H1 (cell line): Measurements from ENCODE around the gene HTR3D.

ENCODE experiments used
- ATF3 ChIP-seq: IDR thresholded peaks from 2 replicates; pipeline ENCODE4 v1.6.1; 2011; ENCODE audit warnings: low read depth, mild to moderate bottlenecking, low read length; ENCODE audit not compliant: insufficient read depth
- CBX5 ChIP-seq: fragments of 300-800, 300-1000 bp; sonication (generic); IDR thresholded peaks from 2 replicates; pipeline ENCODE4 v1.7.1; 2016; ENCODE audit warnings: antibody characterized with exemption, low read length, low read depth
- CHD1 ChIP-seq: IDR thresholded peaks from 2 replicates; pipeline ENCODE4 v1.6.1; 2012; ENCODE audit warnings: low read depth, low read length, improper control_type of control experiment
- EP300 ChIP-seq, 2 experiments: IDR thresholded peaks; 1 replicate in 1 of 2; 2 replicates in 1 of 2; pipeline ENCODE4 v1.6.1; 2011 to 2012; ENCODE audit warnings: low read depth in 2 of 2, low read length in 2 of 2, mild to moderate bottlenecking in 2 of 2, borderline replicate concordance in 1 of 2, inconsistent platforms in 1 of 2, moderate library complexity in 1 of 2
- EZH2 ChIP-seq: fragments of 200-600 bp; sonication (generic); IDR thresholded peaks from 2 replicates; pipeline ENCODE4 v1.7.1; 2012; ENCODE audit warnings: low read depth, mild to moderate bottlenecking, moderate library complexity, low read length, inconsistent platforms; ENCODE audit not compliant: severe bottlenecking
- GABPA ChIP-seq: IDR thresholded peaks from 2 replicates; pipeline ENCODE4 v1.6.1; 2011; ENCODE audit warnings: mild to moderate bottlenecking, low read length, moderate library complexity, borderline replicate concordance; ENCODE audit not compliant: insufficient read depth
- JUND ChIP-seq: IDR thresholded peaks from 2 replicates; pipeline ENCODE4 v1.6.1; 2011; ENCODE audit warnings: mild to moderate bottlenecking, improper control_type of control experiment, low read length
- MAX ChIP-seq: IDR thresholded peaks from 2 replicates; pipeline ENCODE4 v1.6.1; 2012; ENCODE audit warnings: inconsistent platforms
- PHF8 ChIP-seq: fragments of 200-600 bp; sonication (generic); conservative IDR thresholded peaks from 2 replicates; pipeline ENCODE4 v1.7.1; 2012; ENCODE audit warnings: low read depth, mild to moderate bottlenecking, inconsistent platforms, low read length, moderate library complexity
- POLR2A ChIP-seq, 2 experiments: IDR thresholded peaks; 1 replicate in 1 of 2; 2 replicates in 1 of 2; pipeline ENCODE4 v1.6.1; 2011; ENCODE audit warnings: low read depth in 2 of 2, low read length in 2 of 2, mild to moderate bottlenecking in 2 of 2; ENCODE audit errors: control extremely low read depth in 1 of 2
- RFX5 ChIP-seq: IDR thresholded peaks from 2 replicates; pipeline ENCODE4 v1.6.1; 2011; ENCODE audit warnings: low read depth, low read length, improper control_type of control experiment, borderline replicate concordance
- SIX5 ChIP-seq: IDR thresholded peaks from 2 replicates; pipeline ENCODE4 v1.6.1; 2011; ENCODE audit warnings: mild to moderate bottlenecking, low read depth, low read length
- TF ChIP-seq, protein P1 (sequence below), 3 experiments: IDR thresholded peaks; 1 replicate in 2 of 3; 2 replicates in 1 of 3; pipeline versions ENCODE4 v1.5.1 to v1.6.1; 2011; ENCODE audit warnings: low read length in 3 of 3, mild to moderate bottlenecking in 3 of 3, inconsistent platforms in 2 of 3, low read depth in 1 of 3, moderate library complexity in 1 of 3; ENCODE audit not compliant: insufficient read depth in 1 of 3; ENCODE audit errors: control extremely low read depth in 1 of 3
- TF ChIP-seq, protein P2 (sequence below): IDR thresholded peaks from 2 replicates; pipeline ENCODE4 v1.6.1; 2012; ENCODE audit warnings: low read length, inconsistent platforms

DNA sequence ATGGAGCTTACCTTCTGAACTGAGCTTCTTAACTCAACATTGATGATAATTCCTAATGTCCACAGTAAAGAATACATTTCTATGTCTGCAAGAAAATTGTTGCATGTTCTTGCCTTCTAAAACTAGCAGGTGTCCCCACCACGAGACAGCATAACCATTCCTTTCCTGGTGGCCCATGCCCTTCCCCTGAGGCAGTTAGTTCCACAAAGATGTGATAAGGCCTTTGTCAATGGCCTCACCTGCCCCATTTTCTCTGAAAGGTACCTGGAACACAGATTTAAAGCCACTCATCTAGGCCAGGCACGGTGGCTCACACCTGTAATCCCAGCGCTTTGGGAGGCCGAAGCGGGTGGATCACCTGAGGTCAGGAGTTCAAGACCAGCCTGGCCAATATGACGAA is 44.4 kb downstream of the HTR3D start:
- TF ChIP-seq, protein P1, sequence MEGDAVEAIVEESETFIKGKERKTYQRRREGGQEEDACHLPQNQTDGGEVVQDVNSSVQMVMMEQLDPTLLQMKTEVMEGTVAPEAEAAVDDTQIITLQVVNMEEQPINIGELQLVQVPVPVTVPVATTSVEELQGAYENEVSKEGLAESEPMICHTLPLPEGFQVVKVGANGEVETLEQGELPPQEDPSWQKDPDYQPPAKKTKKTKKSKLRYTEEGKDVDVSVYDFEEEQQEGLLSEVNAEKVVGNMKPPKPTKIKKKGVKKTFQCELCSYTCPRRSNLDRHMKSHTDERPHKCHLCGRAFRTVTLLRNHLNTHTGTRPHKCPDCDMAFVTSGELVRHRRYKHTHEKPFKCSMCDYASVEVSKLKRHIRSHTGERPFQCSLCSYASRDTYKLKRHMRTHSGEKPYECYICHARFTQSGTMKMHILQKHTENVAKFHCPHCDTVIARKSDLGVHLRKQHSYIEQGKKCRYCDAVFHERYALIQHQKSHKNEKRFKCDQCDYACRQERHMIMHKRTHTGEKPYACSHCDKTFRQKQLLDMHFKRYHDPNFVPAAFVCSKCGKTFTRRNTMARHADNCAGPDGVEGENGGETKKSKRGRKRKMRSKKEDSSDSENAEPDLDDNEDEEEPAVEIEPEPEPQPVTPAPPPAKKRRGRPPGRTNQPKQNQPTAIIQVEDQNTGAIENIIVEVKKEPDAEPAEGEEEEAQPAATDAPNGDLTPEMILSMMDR (IDR thresholded peaks at IDR 0.05; ENCODE audit: control extremely low read depth in 1 of 3, insufficient read depth in 1 of 3, low read depth in 1 of 3, low read length in 3 of 3): no peak
- no peak for TF ChIP-seq MAX
- no peak for TF ChIP-seq CBX5
- TF ChIP-seq EZH2: no peak
- no peak for TF ChIP-seq RFX5
- TF ChIP-seq, protein P2, sequence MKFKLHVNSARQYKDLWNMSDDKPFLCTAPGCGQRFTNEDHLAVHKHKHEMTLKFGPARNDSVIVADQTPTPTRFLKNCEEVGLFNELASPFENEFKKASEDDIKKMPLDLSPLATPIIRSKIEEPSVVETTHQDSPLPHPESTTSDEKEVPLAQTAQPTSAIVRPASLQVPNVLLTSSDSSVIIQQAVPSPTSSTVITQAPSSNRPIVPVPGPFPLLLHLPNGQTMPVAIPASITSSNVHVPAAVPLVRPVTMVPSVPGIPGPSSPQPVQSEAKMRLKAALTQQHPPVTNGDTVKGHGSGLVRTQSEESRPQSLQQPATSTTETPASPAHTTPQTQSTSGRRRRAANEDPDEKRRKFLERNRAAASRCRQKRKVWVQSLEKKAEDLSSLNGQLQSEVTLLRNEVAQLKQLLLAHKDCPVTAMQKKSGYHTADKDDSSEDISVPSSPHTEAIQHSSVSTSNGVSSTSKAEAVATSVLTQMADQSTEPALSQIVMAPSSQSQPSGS: no peak
- no peak for TF ChIP-seq POLR2A (IDR thresholded peaks at IDR 0.05; ENCODE audit: control extremely low read depth in 1 of 2, low read depth in 2 of 2, low read length in 2 of 2)
- TF ChIP-seq JUND: no peak
- TF ChIP-seq GABPA: no peak
- TF ChIP-seq EP300 (IDR thresholded peaks at IDR 0.05; ENCODE audit: borderline replicate concordance in 1 of 2, low read depth in 2 of 2, low read length in 2 of 2): no peak
- TF ChIP-seq PHF8: no peak
- no peak for TF ChIP-seq ATF3
- TF ChIP-seq SIX5: no peak
- TF ChIP-seq CHD1: no peak
